SK-N-SH (cell line): Measurements from ENCODE around the gene APOD. TPM values are rescaled to one million over a fixed set of nuclear protein-coding genes. Genes with fewer than 3 reads are reported as not detected.

Experiments used
- CTCF ChIA-PET: fragments of 300-600, 350-600 bp; formaldehyde crosslinking; extraction: SDS; loops from one replicate; lab custom pipeline; 2021; lab: Yijun Ruan, JAX
- POLR2A ChIA-PET: fragments of 350-600 bp; sonication (Branson Sonifier 250); formaldehyde crosslinking; extraction: SDS; loops from one replicate; lab custom pipeline; 2020; ENCODE audit warnings: antibody characterized with exemption, inconsistent platforms; lab: Yijun Ruan, JAX
- DNase-seq: peaks from one replicate; pipeline ENCODE4 v3.0.0; 2012
- H2AFZ ChIP-seq: fragments of 200-600 bp; sonication (generic); 2 replicates; pipeline ENCODE4 v1.8.1; 2016; ENCODE audit warnings: antibody characterized with exemption, mild to moderate bottlenecking, low read depth
- H3F3A ChIP-seq: fragments of 200-600 bp; sonication (generic); replicated peaks from 2 replicates; pipeline ENCODE3; 2016; ENCODE audit warnings: antibody characterized with exemption, mild to moderate bottlenecking; ENCODE audit not compliant: insufficient read depth
- H3K27ac ChIP-seq, 2 experiments: fragments of 200-500 bp in 1 of 2; fragments of 200-600 bp in 1 of 2; sonication (Bioruptor generic) in 1 of 2; sonication (generic), shearing (Covaris generic) in 1 of 2; 2 replicates each; pipeline versions ENCODE4 v1.5.1 to v1.6.1; 2014 to 2016; ENCODE audit warnings: low read depth in 2 of 2, inconsistent platforms in 1 of 2, low read length in 1 of 2, mild to moderate bottlenecking in 1 of 2, mixed read lengths in 1 of 2
- H3K27me3 ChIP-seq: fragments of 200-600 bp; sonication (generic), shearing (Covaris generic); 2 replicates; pipeline ENCODE4 v1.6.1; 2016; ENCODE audit warnings: mixed run types; ENCODE audit not compliant: insufficient read depth
- H3K36me3 ChIP-seq, 2 experiments: fragments of 200-500 bp in 1 of 2; fragments of 200-600 bp in 1 of 2; sonication (Bioruptor generic) in 1 of 2; sonication (generic) in 1 of 2; replicated peaks in 1 of 2; 2 replicates each; pipeline versions ENCODE3 to v1.5.1; 2014 to 2016; ENCODE audit warnings: low read length in 1 of 2, mild to moderate bottlenecking in 1 of 2; ENCODE audit not compliant: insufficient read depth in 2 of 2, control insufficient read depth in 1 of 2
- H3K4me1 ChIP-seq, 2 experiments: fragments of 200-500 bp in 1 of 2; fragments of 200-600 bp in 1 of 2; sonication (Bioruptor generic) in 1 of 2; sonication (generic), shearing (Covaris generic) in 1 of 2; 2 replicates each; pipeline versions ENCODE4 v1.5.1 to v1.6.1; 2014 to 2016; ENCODE audit warnings: low read depth in 1 of 2, low read length in 1 of 2, mixed run types in 1 of 2; ENCODE audit not compliant: insufficient read depth in 2 of 2, control insufficient read depth in 1 of 2
- H3K4me2 ChIP-seq: fragments of 200-600 bp; sonication (generic), shearing (Covaris generic); 2 replicates; pipeline ENCODE4 v1.6.1; 2017; ENCODE audit warnings: mixed run types
- H3K4me3 ChIP-seq, 2 experiments: fragments of 200-500 bp in 1 of 2; fragments of 200-600 bp in 1 of 2; sonication (Bioruptor generic) in 1 of 2; sonication (generic), shearing (Covaris generic) in 1 of 2; 2 replicates each; pipeline versions ENCODE4 v1.5.1 to v1.8.1; 2014 to 2016; ENCODE audit warnings: low read depth in 2 of 2, inconsistent platforms in 1 of 2, low read length in 1 of 2, mild to moderate bottlenecking in 1 of 2, mixed read lengths in 1 of 2, moderate library complexity in 1 of 2
- H3K79me2 ChIP-seq: fragments of 200-600 bp; sonication (generic); 2 replicates; pipeline ENCODE4 v1.8.1; 2017; ENCODE audit warnings: mild to moderate bottlenecking; ENCODE audit not compliant: insufficient read depth
- H3K9ac ChIP-seq: fragments of 200-600 bp; sonication (generic); 2 replicates; pipeline ENCODE4 v1.6.1; 2017; ENCODE audit warnings: mixed run types
- H3K9me2 ChIP-seq: fragments of 200-600 bp; sonication (generic); 2 replicates; pipeline ENCODE4 v1.6.1; 2017; ENCODE audit warnings: mixed run types
- H3K9me3 ChIP-seq: fragments of 200-600 bp; sonication (generic); 2 replicates; pipeline ENCODE4 v1.6.1; 2017; ENCODE audit warnings: mixed run types, mild to moderate bottlenecking, moderate library complexity
- H4K20me1 ChIP-seq: fragments of 200-600 bp; sonication (generic); 2 replicates; pipeline ENCODE4 v1.6.1; 2017; ENCODE audit warnings: mild to moderate bottlenecking, mixed run types; ENCODE audit not compliant: insufficient read depth
- EZH2phosphoT487 ChIP-seq: fragments of 200-600 bp; sonication (generic); IDR thresholded peaks from 2 replicates; pipeline ENCODE4 v1.6.1; 2017; ENCODE audit warnings: low read depth, mixed run types, mild to moderate bottlenecking, antibody characterized with exemption, moderate library complexity, borderline replicate concordance
- FOSL2 ChIP-seq: IDR thresholded peaks from 2 replicates; pipeline ENCODE4 v1.4.0; 2012; ENCODE audit warnings: low read depth, mild to moderate bottlenecking, moderate library complexity, borderline replicate concordance
- GATA2 ChIP-seq: sonication (generic); formaldehyde crosslinking; IDR thresholded peaks from 2 replicates; pipeline ENCODE4 v1.5.0; 2020; ENCODE audit warnings: mild to moderate bottlenecking, missing genetic modification reagents
- JUND ChIP-seq: IDR thresholded peaks from 2 replicates; pipeline ENCODE4 v1.4.0; 2012
- MAX ChIP-seq: IDR thresholded peaks from 2 replicates; pipeline ENCODE4 v1.4.0; 2012; ENCODE audit warnings: low read depth
- NFIC ChIP-seq: IDR thresholded peaks from 2 replicates; pipeline ENCODE4 v1.4.0; 2012; ENCODE audit warnings: borderline replicate concordance
- REST ChIP-seq: IDR thresholded peaks from 2 replicates; pipeline ENCODE4 v1.6.1; 2012; ENCODE audit warnings: mild to moderate bottlenecking, low read depth, low read length, moderate library complexity
- RFX5 ChIP-seq: IDR thresholded peaks from 2 replicates; pipeline ENCODE4 v1.6.1; 2012; ENCODE audit warnings: mild to moderate bottlenecking, improper control_type of control experiment, low read length
- SMC3 ChIP-seq: IDR thresholded peaks from 2 replicates; pipeline ENCODE4 v1.6.1; 2012; ENCODE audit warnings: low read depth, low read length, improper control_type of control experiment
- TAF1 ChIP-seq: IDR thresholded peaks from 2 replicates; pipeline ENCODE4 v1.6.1; 2012; ENCODE audit warnings: low read depth, mild to moderate bottlenecking, low read length, moderate library complexity, borderline replicate concordance
- TCF12 ChIP-seq: IDR thresholded peaks from 2 replicates; pipeline ENCODE4 v1.4.0; 2012
- TEAD4 ChIP-seq: IDR thresholded peaks from 2 replicates; pipeline ENCODE4 v1.4.0; 2012; ENCODE audit warnings: mild to moderate bottlenecking, borderline replicate concordance; ENCODE audit not compliant: insufficient read depth
- YY1 ChIP-seq: IDR thresholded peaks from 2 replicates; pipeline ENCODE4 v1.4.0; 2012; ENCODE audit warnings: low read depth, mild to moderate bottlenecking
- WGBS: methylation state at CpG from one replicate; pipeline ENCODE4 v1.1.6; 2017; ENCODE audit warnings: low lambda C conversion rate; 5-methylcytosine and 5-hydroxymethylcytosine counted together
- polyA plus RNA-seq, 3 experiments: library from polyadenylated mRNA; depleted of rRNA; stranded (reverse); fragments of >200 nt; gene quantifications; 2 replicates each; pipeline ENCODE4 v1.2.3, GENCODE V29; 2012
- TF ChIP-seq, protein P1 (sequence below): fragments of 200-600 bp; sonication (generic); IDR thresholded peaks from 2 replicates; pipeline ENCODE4 v1.6.1; 2017; ENCODE audit warnings: antibody characterized with exemption, mild to moderate bottlenecking, moderate library complexity
- TF ChIP-seq, protein P2 (sequence below): IDR thresholded peaks from 2 replicates; pipeline ENCODE4 v1.4.0; 2012; ENCODE audit warnings: low read depth, borderline replicate concordance
- TF ChIP-seq, protein P3 (sequence below): IDR thresholded peaks from 2 replicates; pipeline ENCODE4 v1.4.0; 2012; ENCODE audit warnings: low read depth, borderline replicate concordance

Gene APOD
- polyA plus RNA-seq, 1 of the 3 experiments (the other 2 are of a cell fraction) = 0.05 TPM

DNA sequence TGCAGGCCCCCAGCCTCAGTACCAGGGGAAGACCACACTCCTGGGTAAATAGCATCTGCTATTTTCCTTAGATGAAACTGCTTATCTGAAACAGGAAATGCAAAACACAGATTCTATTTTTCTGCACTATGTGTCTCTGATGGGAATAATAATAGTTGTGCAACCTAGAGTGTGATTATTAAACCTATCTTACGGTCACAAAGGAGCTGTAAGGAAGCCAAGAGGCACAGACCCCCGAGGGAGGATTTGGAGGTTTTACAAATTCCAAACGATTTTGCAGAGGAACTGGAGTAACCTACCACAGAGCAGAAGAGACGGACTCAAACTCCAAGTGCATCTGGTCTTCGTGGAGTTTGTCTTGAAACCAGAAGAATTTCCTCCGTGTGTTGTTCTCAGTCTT is 14.1 kb upstream of the APOD start:
- Histone ChIP-seq H3K4me3 (no peak overlapping the region), H3K9me3 (no peaks in the 10 kb centered on the region), H3K9me2 (no peaks in the 10 kb centered on the region), H2AFZ (no peak overlapping the region), H3K27me3 (no peaks in the 10 kb centered on the region; the same call in 1 of the 2 replicates), H3K27ac (no peak overlapping the region), H3K4me2 (no peak overlapping the region), H3K79me2 (no peaks in the 10 kb centered on the region), H3K36me3 (no peaks in the 10 kb centered on the region), H4K20me1 (no peaks in the 10 kb centered on the region), H3K4me1 (no peaks in the 10 kb centered on the region), H3F3A (no peaks in the 10 kb centered on the region), H3K9ac (no peak overlapping the region)
- CTCF ChIA-PET = interaction anchor here (1.2 to 1.9 kb wide), 2 partner anchors 253 to 326 kb away, joined by 3 to 6 read pairs; partner anchors contain the start of gene XXYLT1
- POLR2A ChIA-PET = no interaction called here
- WGBS = 44% methylated on average over 6 of the region's 6 CpGs
- DNase-seq = no peak
- TF ChIP-seq, protein P1, sequence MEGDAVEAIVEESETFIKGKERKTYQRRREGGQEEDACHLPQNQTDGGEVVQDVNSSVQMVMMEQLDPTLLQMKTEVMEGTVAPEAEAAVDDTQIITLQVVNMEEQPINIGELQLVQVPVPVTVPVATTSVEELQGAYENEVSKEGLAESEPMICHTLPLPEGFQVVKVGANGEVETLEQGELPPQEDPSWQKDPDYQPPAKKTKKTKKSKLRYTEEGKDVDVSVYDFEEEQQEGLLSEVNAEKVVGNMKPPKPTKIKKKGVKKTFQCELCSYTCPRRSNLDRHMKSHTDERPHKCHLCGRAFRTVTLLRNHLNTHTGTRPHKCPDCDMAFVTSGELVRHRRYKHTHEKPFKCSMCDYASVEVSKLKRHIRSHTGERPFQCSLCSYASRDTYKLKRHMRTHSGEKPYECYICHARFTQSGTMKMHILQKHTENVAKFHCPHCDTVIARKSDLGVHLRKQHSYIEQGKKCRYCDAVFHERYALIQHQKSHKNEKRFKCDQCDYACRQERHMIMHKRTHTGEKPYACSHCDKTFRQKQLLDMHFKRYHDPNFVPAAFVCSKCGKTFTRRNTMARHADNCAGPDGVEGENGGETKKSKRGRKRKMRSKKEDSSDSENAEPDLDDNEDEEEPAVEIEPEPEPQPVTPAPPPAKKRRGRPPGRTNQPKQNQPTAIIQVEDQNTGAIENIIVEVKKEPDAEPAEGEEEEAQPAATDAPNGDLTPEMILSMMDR = no peak
- no peak for TF ChIP-seq FOSL2
- TF ChIP-seq TAF1 = no peak
- TF ChIP-seq RFX5 = no peak

DNA sequence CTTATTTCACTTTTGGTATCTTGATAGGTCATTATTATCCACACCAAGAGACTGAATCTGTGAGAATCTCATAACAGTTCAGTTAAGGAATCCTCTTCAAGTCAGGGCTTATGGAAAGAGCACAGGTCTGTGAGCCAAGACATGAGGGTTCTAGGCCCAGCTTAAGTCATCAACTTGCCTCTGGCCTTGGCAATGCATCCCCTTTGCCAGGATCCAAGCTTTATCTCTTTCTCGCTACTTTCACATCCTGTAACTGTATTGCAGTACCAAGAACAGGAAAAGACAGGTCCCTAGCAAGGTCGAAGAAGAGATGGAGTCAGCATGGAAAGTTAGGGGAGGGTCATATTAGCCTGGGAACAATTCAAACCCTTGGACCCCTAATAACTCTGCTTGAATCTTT is 13.5 kb upstream of the APOD start:
- no peaks in the 10 kb centered on the region for H3K79me2 ChIP-seq
- no peak for DNase-seq
- H3K9me3 ChIP-seq = no peaks in the 10 kb centered on the region
- no peak overlapping the region for H3K4me2 ChIP-seq
- no peaks in the 10 kb centered on the region for H3K9me2 ChIP-seq
- no peaks in the 10 kb centered on the region for H4K20me1 ChIP-seq
- ChIA-PET CTCF (interaction anchor here (1.2 to 1.9 kb wide), 2 partner anchors 253 to 326 kb away, joined by 3 to 6 read pairs; partner anchors contain the start of gene XXYLT1), POLR2A (no interaction called here)
- no peak overlapping the region for H3K27ac ChIP-seq
- no peaks in the 10 kb centered on the region for H3K4me1 ChIP-seq
- no peaks in the 10 kb centered on the region for H3F3A ChIP-seq
- no peak overlapping the region for H3K9ac ChIP-seq
- 26% methylated on average over 2 of the region's 2 CpGs for WGBS
- no peak overlapping the region for H3K4me3 ChIP-seq
- H3K36me3 ChIP-seq = no peaks in the 10 kb centered on the region
- TF ChIP-seq EZH2phosphoT487 (no peak), GATA2 (no peak), YY1 (no peak), NFIC (no peak), TEAD4 (no peak), REST (no peak), SMC3 (no peak), JUND (no peak), MAX (no peak), TCF12 (no peak)
- TF ChIP-seq, protein P2, sequence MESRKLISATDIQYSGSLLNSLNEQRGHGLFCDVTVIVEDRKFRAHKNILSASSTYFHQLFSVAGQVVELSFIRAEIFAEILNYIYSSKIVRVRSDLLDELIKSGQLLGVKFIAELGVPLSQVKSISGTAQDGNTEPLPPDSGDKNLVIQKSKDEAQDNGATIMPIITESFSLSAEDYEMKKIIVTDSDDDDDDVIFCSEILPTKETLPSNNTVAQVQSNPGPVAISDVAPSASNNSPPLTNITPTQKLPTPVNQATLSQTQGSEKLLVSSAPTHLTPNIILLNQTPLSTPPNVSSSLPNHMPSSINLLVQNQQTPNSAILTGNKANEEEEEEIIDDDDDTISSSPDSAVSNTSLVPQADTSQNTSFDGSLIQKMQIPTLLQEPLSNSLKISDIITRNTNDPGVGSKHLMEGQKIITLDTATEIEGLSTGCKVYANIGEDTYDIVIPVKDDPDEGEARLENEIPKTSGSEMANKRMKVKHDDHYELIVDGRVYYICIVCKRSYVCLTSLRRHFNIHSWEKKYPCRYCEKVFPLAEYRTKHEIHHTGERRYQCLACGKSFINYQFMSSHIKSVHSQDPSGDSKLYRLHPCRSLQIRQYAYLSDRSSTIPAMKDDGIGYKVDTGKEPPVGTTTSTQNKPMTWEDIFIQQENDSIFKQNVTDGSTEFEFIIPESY = no peak
- TF ChIP-seq, protein P3, sequence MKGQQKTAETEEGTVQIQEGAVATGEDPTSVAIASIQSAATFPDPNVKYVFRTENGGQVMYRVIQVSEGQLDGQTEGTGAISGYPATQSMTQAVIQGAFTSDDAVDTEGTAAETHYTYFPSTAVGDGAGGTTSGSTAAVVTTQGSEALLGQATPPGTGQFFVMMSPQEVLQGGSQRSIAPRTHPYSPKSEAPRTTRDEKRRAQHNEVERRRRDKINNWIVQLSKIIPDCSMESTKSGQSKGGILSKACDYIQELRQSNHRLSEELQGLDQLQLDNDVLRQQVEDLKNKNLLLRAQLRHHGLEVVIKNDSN = no peak
- H2AFZ ChIP-seq = no peak overlapping the region
- H3K27me3 ChIP-seq = no peaks in the 10 kb centered on the region; the same call in 1 of the 2 replicates
